Measurements from ENCODE around the gene SZT2.

- TF ChIP-seq CTCF (IDR thresholded peaks at IDR 0.05) (no peak), POLR2A (IDR thresholded peaks at IDR 0.05) (no peak)
Observed at GRCh38 chr1:43376723-43377235, 12.9 kb upstream of the SZT2 start.
